ENCODE measurements around the gene EPHX1. TPM values are rescaled to one million over a fixed set of nuclear protein-coding genes. Genes with fewer than 3 reads are reported as not detected.
"Not testable (repeated sequence)": the region's sequence is repeated elsewhere in the genome, so short reads cannot be mapped to it uniquely, and the experiment has no call there.

EPHX1 gene
- total RNA-seq, 1 donor from 2014 or later: 142 TPM

GRCh38 chr1:225777583-225778336, 32.2 kb upstream of the EPHX1 start, which contains the start of gene SRP9:
Gene SRP9, plus strand, starts transcription at chr1:225777826. Its CDS starts 115 bp downstream, at chr1:225777941.
- peak in 1 of 2 donors; percentile 98 for DNase-seq (ENCODE audit: extremely low spot score in 2 of 2)
- no peaks in the 10 kb centered on the region for H3K36me3 ChIP-seq
- peaks cover 56% of the 10 kb centered on the region for H3K4me1 ChIP-seq
- intact Hi-C loops (cut with DNase I): loop anchor here (5.0 to 10.0 kb wide), 4 partner anchors 35 to 197 kb away; partner anchors contain the start of genes EPHX1, LEFTY1 and TMEM63A
- peak; percentile 64 to 91 (median 89) for TF ChIP-seq CTCF (IDR thresholded peaks at IDR 0.05)
- TF ChIP-seq POLR2A (IDR thresholded peaks at IDR 0.05): peak in 1 of 2 donors; percentile 78
- peak; percentile 86 to 99 for TF ChIP-seq POLR2AphosphoS5 (IDR thresholded peaks at IDR 0.05; ENCODE audit: insufficient read depth in 1 of 2, low read depth in 1 of 2)
- no peaks in the 10 kb centered on the region for H3K27me3 ChIP-seq
- peak within 1 kb of the TSS; percentile 57 to 64 for H3K4me3 ChIP-seq
- no peaks in the 10 kb centered on the region for H3K9me3 ChIP-seq
- H3K27ac ChIP-seq: peak within 1 kb of the TSS; percentile 87

GRCh38 chr1:225778337-225778669, 31.6 kb upstream of the EPHX1 start:
- intact Hi-C loops (cut with DNase I): loop anchor here (5.0 to 10.0 kb wide), 4 partner anchors 34 to 196 kb away; partner anchors contain the start of genes EPHX1, LEFTY1 and TMEM63A
- Histone ChIP-seq H3K4me1 (peaks cover 57% of the 10 kb centered on the region), H3K9me3 (no peaks in the 10 kb centered on the region), H3K36me3 (no peaks in the 10 kb centered on the region), H3K27ac (peak overlapping the region; percentile 87), H3K4me3 (peak overlapping the region; percentile 57 to 64), H3K27me3 (no peaks in the 10 kb centered on the region)
- TF ChIP-seq POLR2AphosphoS5 (IDR thresholded peaks at IDR 0.05; ENCODE audit: insufficient read depth in 1 of 2, low read depth in 1 of 2): no peak
- no peak for TF ChIP-seq CTCF (IDR thresholded peaks at IDR 0.05)
- no peak for TF ChIP-seq POLR2A (IDR thresholded peaks at IDR 0.05)
- no peak for DNase-seq (ENCODE audit: extremely low spot score in 2 of 2)

- Histone ChIP-seq H3K4me3 (peak overlapping the region; percentile 57 to 64), H3K27ac (peak overlapping the region; percentile 87), H3K4me1 (peaks cover 63% of the 10 kb centered on the region)
- H3K36me3 ChIP-seq; DNase-seq (ENCODE audit: extremely low spot score in 2 of 2); H3K27me3 ChIP-seq; H3K9me3 ChIP-seq: not testable (repeated sequence)
- intact Hi-C loops (cut with DNase I): loop anchor here (5.0 to 10.0 kb wide), 4 partner anchors 33 to 196 kb away; partner anchors contain the start of genes EPHX1, LEFTY1 and TMEM63A
These were observed 30.8 kb upstream of the EPHX1 start for GRCh38 chr1:225779165-225779564.

GRCh38 chr1:225780134-225780533, 29.8 kb upstream of the EPHX1 start:
- DNase-seq (ENCODE audit: extremely low spot score in 2 of 2): no peak
- Histone ChIP-seq H3K27me3 (no peaks in the 10 kb centered on the region), H3K27ac (no peak overlapping the region), H3K4me3 (no peak overlapping the region), H3K9me3 (no peaks in the 10 kb centered on the region), H3K4me1 (peaks cover 63% of the 10 kb centered on the region), H3K36me3 (peaks cover 0 to 10% of the 10 kb centered on the region in 2 donors)
- TF ChIP-seq POLR2AphosphoS5 (IDR thresholded peaks at IDR 0.05; ENCODE audit: insufficient read depth in 1 of 2, low read depth in 1 of 2): no peak
- intact Hi-C loops (cut with DNase I): no loop called here

GRCh38 chr1:225780630-225781029, 29.3 kb upstream of the EPHX1 start:
- H3K4me3 ChIP-seq: no peak overlapping the region
- TF ChIP-seq POLR2AphosphoS5 (IDR thresholded peaks at IDR 0.05; ENCODE audit: insufficient read depth in 1 of 2, low read depth in 1 of 2) (no peak), POLR2A (IDR thresholded peaks at IDR 0.05) (no peak), CTCF (IDR thresholded peaks at IDR 0.05) (no peak)
- H3K9me3 ChIP-seq: no peaks in the 10 kb centered on the region
- peaks cover 0 to 15% of the 10 kb centered on the region in 2 donors for H3K36me3 ChIP-seq
- no peak overlapping the region for H3K27ac ChIP-seq
- H3K4me1 ChIP-seq: peaks cover 63% of the 10 kb centered on the region
- H3K27me3 ChIP-seq: no peaks in the 10 kb centered on the region
- intact Hi-C loops (cut with DNase I): no loop called here
- DNase-seq (ENCODE audit: extremely low spot score in 2 of 2): no peak

DNA sequence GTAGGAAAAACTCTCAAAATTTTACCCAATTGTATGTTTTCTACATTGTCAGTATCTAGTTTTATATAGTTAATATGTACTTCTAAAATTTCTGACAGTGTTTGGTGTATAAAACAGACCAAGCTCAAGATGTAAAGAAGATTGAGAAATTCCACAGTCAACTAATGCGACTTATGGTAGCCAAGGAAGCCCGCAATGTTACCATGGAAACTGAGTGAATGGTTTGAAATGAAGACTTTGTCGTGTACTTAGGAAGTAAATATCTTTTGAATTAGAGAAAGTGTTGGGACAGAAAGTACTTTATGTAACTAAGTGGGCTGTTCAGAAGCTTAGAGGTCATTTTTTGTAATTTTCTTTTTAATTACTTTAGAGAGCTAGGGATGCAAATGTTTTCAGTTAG, 20.8 kb upstream of the EPHX1 start:
- H3K27ac ChIP-seq; H3K4me1 ChIP-seq; intact Hi-C loops (cut with DNase I); H3K27me3 ChIP-seq; H3K4me3 ChIP-seq; DNase-seq (ENCODE audit: extremely low spot score in 2 of 2); H3K9me3 ChIP-seq: not testable (repeated sequence)
- H3K36me3 ChIP-seq: peaks cover 0 to 53% of the 10 kb centered on the region in 2 donors

Data from vagina (tissue), 2 donors.